ENCODE data around the gene BLOC1S3.
A peak's percentile ranks its signal among the peaks of the same experiment; 100 is the strongest.

BLOC1S3 gene

DNA sequence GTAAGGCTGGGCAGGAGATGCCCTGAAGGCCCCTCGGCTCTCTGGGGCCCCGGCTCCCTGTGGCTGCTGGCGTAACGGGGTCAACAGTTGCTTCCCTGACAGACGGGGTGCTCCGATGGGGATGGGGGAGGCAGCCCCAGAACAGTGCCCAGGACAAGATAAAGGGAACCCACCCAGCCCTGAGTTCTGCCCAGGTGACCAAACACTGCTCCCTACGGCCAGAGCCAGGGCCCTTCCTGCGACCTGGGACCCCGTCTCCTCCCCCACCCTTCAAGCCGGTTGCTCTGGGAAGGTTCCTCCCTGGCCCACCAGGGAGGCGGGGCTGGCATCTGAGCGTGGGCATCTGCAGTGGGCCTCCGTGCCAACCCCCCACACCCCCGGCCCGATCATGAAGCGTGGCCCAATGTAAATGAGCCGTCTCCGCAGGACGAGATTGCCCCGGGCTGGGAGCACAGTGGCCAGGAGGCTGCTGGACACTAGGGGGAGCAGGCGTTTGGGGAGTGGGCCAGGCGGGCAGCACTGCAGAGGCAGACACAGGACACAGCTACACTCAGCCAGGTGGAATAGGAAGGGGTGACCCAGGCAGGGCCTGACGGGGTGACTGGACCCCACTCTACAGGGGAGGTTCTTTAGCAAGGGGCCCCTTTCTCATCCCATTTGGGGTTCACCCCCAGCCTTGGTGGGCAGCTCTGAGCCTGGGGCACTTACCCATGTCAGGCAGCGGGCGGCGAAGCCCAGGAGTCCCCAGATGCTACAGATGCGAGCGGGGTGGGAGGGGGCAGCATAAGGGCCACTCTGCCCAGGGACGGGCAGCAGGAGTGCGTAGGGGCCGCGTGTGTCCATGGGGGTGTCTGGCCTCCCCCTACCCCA lies 16.6 kb upstream of the BLOC1S3 start:
- DNase-seq (ENCODE audit: low read depth in 2 of 2), result no peak

DNA sequence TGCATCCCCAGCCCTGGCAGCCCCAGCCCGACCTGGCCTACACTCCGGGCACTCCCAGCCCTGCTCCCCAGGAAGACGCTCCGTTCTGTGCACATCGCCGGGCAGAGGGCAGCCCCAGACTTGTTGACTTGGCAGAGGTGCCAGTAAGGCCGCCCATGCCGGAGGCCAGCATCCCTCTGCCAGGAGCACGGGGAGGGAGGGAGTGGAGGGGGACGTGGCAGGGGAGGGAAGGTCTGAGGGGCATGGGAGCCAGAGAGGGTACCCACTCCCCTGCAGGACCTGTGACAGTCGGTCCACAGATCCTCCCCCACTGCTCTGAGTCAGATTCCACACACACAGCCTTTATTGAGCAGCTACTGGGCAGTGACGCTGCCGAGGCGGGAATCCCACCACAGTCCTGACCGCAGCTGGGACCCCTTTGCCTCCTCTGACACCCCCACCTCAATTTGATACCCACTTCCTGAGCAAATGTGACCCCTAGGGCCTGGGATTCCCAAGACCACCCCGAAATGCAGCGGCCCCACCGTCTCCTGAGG lies 15.9 kb upstream of the BLOC1S3 start:
- no peak for DNase-seq (ENCODE audit: low read depth in 2 of 2)

DNA sequence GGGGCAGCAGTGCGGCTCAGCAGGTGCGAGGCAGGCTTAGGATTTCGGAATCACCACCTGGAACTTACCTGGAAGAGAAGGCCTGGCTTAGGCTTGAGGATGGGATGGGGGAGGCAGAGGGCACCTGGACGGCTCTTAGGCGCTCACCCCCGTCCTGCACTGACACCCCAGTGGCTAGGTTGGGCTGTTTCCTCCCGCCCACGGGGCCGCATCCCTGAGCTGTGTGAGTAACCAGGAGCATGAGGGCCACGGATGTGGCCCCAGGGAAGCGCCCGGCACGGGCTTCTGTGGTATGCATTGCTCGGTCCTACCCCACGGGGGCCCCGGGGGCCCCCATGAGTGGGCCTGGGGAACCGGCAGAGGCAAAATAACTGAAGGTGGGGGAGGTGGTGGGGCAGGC lies 15.4 kb upstream of the BLOC1S3 start:
- DNase-seq (ENCODE audit: low read depth in 2 of 2), result no peak

DNA sequence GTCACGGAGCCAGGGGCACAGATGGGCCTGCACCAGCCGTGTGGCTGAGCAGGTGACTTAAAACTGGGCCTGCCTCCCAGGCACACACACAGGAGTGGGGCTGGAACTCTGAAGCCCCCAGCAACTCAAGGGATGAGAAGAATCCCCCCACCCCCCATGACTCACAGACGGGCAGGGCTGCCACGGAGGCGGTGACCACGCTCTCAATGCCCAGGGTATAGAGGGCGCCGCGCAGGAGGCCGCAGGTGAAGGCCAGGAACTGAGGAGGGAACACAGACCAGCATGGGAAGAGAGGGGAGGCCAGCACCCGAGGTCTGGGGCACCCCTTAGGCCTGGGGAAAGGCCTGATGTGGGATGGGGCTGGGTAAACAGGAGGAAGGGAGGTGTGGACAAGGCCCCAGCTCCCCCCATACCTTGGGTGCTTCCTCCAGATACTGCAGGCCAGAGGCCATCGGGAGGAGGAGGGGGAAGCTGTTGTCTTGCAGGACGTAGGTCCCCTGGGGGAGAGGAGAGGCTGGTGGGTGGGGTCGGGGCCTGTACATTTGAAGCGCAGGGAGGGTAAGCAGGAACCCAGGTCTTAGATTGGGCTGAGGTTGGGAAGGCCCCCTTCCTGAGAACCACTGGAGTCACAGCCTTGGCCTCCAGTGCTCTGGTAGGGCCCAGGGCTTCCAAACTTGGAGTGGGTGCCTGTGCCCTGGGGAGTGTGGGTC lies 14.7 kb upstream of the BLOC1S3 start:
- DNase-seq (ENCODE audit: low read depth in 2 of 2), result no peak

DNA sequence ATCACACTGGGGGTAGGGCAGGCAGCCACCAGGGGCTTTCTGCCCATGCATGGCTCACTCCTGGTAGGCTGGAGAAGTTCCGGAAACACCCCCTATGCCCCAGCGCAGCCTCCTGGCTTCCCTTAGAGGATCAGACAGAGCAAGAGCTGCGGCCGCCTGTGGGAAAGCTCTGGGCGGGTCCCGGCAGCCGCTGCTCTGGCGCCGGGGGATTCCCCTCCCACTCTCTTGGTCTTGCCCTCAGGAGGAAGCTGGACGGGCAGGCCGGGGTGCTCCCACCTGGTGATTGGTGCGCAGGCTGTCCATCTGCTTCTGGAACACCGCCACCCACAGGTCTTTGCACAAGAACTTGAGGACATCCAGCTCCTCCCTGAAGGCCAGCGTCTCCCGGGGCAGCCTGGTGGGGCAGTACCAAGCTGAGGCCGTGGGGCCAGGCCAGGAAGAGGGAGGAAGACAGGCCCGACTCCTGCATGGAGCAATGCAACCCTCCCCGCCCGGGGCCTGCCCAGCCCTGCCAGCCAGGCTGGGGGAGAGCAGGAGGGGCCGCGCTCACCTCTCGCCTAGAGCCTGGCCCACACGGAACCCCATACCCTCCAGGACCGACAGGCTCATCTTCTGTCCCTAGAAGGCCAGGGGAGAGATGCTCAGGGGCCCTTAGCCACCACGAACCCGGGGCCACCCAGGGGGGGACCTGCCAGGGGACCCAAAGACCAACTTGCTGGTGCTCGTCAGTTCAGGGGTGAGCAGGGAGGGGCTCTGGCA lies 13.8 kb upstream of the BLOC1S3 start:
- peak in 1 of 2 donors; percentile 49 for DNase-seq (ENCODE audit: low read depth in 2 of 2)

DNA sequence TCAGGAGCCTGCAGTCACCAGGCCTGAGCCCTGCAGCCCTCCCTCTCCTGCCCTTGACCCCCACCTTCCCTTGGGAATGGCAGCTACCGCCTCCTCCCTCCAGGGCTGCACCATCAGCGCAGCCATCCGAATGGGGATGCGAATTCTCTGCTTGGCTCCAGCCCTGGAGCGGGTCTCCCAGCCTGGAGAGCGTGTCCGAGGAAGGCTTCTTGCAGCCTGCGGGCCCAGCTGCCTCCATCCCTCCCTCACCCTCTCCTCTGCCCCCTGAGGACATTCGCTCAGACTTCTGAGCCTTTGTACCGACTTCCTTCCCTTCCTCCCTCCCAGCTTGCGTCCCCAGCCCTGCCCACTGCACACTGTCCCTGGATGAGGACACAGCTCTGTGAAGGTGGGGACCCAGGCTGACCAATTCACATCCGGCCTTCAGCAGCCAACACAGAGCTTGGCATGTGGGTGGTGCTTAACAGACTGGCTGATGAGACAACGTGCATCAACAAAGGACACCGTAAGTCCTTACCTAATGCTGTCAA lies 11.8 kb upstream of the BLOC1S3 start:
- DNase-seq (ENCODE audit: low read depth in 2 of 2), result no peak

DNA sequence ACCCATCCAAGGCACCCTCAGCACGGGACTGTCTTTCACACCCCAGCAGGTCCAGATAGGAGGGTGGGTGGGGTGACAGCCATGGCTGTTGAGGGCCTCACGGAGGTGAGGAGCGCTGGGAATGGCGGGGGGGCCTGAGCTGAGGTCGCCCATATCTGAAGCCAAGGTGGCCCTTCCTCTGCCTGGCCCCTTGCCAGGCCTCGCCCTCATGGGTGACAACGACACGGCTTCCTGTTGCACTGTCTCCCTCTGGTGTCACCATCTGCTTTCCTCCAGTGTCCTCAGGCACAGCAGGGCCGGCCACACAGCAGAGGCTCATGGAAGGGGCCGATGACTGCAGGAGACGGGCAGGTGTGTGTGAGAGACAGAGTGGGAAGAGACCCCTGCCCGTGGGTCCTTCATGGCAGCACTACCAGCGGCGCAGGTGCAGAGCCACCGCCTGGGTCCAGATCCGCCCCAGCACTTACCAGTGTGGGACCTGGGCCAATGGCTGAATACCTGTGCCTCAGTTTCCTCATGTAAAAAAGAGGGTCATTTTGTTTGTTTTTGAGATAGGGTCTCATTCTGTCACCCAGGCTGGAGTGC lies 9.7 kb upstream of the BLOC1S3 start:
- DNase-seq (ENCODE audit: low read depth in 2 of 2), result no peak

DNA sequence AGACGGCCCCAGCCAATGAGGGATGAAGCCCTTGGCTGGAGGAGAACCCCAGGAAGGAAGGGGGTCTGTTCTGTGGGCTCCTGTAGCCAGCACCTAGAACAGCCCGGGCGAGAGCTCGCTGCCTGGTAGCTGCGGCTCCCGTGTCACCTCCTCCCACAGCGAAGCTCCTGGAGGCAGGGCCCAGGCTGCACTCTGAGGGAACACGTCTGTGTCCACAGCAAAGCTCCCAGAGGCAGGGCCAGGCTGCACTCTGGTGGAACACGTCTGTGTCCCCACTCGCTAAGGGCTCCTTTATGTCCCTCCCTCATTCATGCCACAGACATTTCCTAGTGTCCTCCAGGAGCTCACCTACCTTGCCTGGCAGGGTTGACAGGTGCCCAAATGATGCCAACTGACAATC lies 9.0 kb upstream of the BLOC1S3 start:
- no peak for DNase-seq (ENCODE audit: low read depth in 2 of 2)

DNA sequence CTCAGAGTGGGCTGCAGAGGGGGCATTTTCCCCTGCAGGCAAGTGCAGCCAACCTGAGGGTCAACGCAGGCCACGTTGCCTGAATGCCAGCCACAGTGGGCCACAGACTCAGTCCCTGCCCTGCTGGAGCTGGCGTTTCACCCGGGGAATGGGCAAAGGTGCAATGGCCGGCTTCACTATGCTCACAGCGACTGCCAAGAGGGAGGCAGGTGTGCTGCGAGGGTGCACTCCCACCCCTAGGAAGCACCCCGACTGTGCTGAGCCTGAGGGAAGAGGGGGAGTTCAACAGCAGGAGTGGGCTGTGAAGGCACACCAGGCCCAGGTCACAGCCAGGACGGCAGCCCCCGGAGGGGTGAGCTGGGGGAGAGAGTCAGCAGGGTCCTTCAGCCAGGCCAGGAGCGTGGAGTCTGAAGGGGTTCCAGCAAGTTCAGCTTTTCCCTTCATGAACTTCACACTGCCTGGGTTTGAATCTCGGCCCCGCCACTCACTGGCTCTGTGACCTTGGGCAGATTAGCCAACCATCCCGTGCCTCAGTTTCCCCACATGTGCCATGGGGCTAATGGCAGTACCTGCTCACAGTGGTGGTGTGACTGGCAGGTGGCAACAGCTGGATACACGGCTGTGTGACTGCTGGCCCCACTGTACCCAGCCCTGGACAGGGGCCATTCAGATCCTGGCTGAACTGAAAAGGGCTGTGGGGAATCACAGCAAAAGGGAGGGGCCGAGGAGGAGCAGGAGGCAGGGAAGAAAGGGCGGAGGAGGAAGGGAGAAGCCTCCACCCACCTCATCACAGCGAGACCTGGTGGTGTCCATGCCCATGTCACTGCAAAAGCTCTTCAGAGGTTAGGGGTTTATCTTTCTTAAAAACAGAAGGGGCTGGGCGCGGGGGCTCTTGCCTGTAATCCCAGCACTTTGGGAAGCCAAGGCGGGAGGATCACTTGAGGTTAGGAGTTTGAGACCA lies 8.2 kb upstream of the BLOC1S3 start:
- DNase-seq (ENCODE audit: low read depth in 2 of 2), result no peak

DNA sequence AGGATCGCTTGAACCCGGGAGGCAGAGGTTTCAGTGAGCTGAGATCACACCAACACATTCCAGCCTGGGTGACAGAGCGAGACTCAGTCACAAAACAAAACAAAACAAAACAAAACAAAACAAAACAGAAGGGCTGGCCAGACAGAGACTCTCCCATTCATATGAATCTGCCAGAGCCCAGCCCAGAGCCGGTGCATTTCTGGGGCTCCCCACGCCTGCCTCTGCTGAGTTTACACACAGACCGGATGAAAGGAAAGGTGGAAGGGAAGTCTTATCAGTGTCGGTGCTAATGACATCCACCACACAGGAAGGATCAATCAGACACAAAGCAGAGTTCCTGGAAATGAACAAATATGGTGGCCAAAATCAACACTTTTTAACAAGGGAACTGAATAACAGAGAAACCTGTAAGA lies 7.4 kb upstream of the BLOC1S3 start:
- DNase-seq (ENCODE audit: low read depth in 2 of 2), result peak in 1 of 2 donors; percentile 12

DNA sequence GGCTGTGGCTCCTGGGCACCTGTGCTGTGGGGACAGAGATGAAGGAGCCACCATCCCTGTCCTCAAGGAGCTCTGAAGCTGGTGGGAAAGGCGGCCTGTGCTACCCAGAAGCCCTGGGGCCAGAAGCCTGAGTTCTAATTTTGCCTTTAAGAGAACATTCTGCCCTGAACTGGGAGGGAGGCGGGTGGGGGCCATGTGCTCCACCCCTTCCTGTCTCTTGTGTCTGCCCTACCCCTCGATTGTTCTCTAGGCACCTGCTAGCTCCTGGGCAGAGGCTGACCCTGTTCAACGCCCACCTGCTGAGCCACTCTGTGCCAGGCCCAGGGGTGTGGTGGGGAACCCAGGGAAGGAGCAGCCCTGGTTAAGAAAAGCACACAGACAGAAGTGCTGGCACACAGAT lies 6.4 kb upstream of the BLOC1S3 start:
- no peak for DNase-seq (ENCODE audit: low read depth in 2 of 2)

DNA sequence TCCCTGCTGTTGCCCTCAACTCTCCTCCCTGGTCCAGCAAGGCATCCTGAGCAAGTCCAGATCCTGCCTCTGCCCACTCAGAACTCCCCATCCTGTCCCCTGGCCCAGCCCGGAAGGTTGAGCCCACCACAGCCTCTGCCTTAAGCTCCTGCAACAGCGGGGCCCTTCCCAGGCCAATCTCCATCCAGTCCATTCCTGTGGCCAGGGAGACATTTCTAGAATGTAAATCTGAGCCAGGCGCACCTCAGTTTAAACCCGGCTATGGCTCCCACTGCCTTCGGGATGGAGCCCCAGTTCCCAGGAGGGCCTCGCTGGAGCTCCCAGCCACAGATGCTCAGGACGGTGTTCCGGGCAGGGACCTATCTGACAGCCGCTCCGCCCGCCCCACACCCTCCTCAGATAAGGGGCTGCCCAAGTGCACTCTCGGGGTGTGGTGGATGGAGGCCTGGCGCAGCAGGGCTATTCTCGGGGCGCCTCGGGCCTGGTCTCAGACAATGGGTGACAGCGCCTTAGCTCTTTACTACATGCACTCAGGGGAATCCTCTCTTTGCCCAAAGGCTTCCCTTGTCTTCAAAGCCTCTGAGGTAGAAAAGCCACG lies 5.9 kb upstream of the BLOC1S3 start:
- DNase-seq (ENCODE audit: low read depth in 2 of 2), result no peak

DNA sequence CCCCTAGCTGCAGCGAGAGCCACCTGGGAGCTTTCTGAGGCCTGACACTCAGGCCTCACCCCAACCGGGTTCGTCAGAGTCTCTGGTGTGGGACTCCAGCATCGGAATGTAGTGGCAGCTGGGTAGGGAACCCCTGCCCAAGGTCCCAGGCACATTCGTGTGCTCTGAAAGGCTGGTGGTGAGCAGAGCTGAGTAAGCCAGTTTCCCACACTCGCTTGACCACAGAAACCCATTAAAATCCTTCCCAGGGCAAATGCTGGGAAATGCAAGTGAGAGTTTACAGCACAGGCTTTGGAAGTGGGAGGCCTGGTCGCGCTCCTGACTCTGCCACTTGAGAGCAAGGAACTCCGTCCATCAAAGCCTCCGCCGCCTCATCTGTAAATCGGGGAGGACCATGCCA lies 4.8 kb upstream of the BLOC1S3 start:
- no peak for DNase-seq (ENCODE audit: low read depth in 2 of 2)

DNA sequence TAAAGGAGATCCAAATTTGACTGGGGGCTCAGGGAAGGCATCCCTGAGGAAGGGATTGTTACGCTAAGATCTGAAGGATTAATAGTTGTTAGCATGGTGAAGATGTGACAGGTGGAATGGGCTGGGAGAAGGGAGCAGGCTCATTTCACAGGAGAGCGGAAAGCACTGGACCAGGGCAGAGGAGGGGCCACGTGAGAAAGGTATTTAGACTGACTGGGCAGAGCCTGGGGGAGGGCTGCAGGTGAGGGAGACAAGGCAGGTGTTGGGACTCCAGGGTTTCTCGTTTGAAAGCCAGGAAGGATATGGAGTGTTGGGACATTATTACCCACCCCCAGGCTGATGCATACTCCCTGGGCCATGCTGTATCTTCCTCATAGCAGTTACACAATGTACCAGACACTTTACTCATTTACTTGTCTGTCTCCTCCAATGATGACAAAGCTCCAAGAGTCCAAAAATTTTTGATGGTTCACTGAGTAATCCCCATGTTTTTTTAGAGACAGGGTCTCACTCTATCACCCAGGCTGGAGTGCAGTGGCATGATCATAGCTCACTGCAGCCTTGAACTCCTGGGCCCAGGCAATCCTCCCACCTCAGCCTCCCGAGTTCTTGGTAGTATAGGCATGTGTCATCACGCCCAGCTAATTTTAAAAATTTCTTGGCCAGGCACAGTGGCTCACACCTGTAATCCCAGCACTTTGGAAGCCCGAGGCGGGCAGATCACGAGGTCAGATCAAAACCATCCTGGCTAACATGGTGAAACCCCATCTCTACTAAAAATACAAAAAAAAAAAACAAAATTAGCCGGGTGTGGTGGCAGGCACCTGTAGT lies 2.9 kb upstream of the BLOC1S3 start:
- DNase-seq (ENCODE audit: low read depth in 2 of 2), result no peak

DNA sequence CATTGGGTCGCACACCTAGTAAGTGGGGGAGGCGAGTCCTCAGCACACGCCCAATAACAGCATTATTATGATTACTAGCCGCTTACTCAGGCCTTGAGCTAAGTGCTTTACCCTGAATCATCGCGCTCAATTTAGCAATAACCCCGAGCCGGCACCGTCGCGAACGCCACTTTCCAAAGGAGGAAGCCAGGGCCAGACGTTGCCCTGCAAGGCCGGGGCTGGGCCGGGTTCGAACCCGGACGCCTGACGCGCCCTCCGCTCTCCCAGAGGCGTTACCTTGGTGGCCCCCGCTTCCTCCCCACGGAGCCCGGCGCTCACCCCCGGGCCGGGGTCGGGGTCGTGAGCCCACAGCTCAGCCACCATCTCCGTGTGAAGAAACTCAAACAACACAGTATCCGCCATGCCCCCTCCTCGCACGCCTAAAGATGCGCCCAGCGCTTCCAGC lies 745 bp upstream of the BLOC1S3 start, which contains the start of gene TRAPPC6A:
Gene TRAPPC6A (minus strand): TSS at position 421 of the 445 bp plus-strand sequence. CDS start 19 bp downstream, at position 402.
- no peak for DNase-seq (ENCODE audit: low read depth in 2 of 2)

DNA sequence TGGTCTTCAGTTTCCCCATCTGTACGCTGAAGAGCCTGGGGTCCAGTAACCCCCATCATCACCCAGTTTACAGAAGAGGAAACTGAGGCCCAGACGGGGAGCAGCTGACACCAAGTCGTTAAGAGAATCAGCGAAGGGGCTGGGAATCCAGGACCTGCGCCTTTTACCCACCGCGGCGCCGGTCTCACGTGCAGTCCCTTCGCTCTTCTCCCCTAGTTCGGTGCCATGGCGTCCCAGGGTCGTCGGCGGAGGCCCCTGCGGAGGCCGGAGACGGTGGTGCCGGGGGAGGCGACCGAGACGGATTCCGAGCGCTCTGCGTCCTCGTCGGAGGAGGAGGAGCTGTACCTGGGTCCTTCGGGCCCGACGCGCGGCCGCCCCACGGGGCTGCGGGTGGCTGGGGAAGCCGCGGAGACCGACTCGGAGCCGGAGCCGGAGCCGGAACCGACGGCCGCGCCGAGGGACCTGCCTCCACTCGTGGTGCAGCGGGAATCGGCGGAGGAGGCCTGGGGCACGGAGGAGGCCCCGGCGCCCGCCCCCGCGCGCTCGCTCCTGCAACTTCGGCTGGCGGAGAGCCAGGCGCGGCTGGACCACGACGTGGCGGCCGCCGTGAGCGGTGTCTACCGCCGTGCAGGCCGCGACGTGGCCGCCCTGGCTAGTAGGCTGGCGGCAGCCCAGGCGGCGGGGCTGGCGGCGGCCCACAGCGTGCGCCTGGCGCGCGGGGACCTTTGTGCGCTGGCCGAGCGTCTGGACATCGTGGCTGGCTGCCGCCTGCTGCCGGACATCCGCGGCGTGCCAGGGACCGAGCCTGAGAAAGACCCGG lies 698 bp downstream of the BLOC1S3 start:
- peak; percentile 11 to 35 for DNase-seq (ENCODE audit: low read depth in 2 of 2)

DNA sequence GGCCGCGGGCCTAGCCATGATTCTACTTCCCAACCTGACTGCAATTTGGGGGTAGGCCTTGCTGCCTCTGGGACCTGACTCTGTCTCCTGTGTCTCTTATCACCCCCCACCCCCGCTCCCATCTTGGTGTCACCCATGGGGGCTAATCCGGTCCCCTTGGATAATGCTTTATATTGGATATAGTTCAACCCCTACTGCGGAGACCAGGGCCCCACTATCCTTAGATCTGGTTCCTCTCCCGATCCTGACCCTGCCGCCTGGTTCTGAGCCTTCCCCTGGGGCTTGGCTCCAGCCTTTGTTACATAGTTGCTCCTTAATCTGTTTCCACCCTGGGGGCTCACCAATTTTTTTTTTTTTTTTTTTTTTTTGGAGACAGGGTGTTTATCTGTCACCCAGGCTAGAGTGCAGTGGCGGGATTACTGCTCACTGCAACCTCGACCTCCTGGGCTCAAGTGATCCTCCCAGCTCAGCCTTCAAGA lies 1.3 kb downstream of the BLOC1S3 start:
- no peak for DNase-seq (ENCODE audit: low read depth in 2 of 2)

DNA sequence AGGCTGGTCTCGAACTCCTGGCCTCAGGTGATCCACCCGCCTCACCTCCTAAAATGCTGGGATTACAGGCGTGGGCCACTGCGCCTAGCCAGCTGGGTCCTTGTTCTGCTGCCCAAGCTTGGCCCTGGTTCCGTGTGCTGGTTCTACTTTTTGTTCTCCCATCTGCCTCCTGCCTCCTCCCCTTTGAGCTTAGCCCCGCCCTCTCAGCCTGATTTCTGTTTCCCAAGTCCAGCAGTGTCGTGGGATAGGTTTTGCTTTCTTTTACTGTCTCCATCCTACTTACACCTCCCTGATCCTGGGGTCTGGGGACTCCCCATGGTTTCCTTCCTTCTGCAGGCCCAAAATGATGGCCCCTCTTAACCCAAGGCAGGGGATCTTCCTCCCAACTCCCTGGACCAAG lies 2.4 kb downstream of the BLOC1S3 start:
- no peak for DNase-seq (ENCODE audit: low read depth in 2 of 2)
